Stomach (tissue), 4 donors: ENCODE measurements around the gene ERBB4.

Experiments
- CTCF ChIP-seq, 7 experiments: fragments of 450-650 bp in 4 of 7; fragments of 200-600 bp in 3 of 7; sonication (generic) in 3 of 7; IDR thresholded peaks; one replicate each; pipeline ENCODE4 v1.5.1; 2016 to 2019; ENCODE audit warnings: antibody characterized with exemption in 7 of 7, control low read depth in 2 of 7, mild to moderate bottlenecking in 1 of 7
- POLR2A ChIP-seq, 4 donors: fragments of 450-650 bp; IDR thresholded peaks; one replicate each; pipeline ENCODE4 v1.6.1; 2016; ENCODE audit warnings: antibody characterized with exemption in 4 of 4, control low read depth in 2 of 4, mild to moderate bottlenecking in 1 of 4, moderate library complexity in 1 of 4

GRCh38 chr2:212538305-212539071 is at the start of gene ERBB4:
- TF ChIP-seq CTCF (IDR thresholded peaks at IDR 0.05) (no peak), POLR2A (IDR thresholded peaks at IDR 0.05) (no peak)
